ENCODE data around the gene RIC3.

Gene RIC3

DNA sequence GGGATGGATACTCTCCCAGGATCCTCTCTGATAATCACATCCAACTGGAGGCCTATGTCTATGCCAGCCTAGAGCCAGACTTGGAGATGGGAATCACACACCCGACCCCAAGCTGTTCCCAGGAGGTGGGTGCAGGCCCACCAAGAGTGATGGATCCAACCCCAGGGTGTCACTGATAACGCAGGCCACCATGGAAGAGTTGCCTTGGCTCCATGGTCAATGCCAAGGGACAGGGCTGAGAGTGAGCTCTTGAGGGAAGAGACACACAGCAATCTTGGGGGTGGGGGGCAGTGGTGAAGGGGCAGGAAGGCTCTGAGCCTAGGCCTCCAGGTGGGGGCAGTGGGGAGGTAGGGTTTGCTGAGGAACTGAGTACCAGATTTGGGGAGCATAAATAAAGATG is 70.9 kb downstream of the RIC3 start:
- TF ChIP-seq EGR1 (IDR thresholded peaks at IDR 0.05), result no peak
- TF ChIP-seq, protein P1, sequence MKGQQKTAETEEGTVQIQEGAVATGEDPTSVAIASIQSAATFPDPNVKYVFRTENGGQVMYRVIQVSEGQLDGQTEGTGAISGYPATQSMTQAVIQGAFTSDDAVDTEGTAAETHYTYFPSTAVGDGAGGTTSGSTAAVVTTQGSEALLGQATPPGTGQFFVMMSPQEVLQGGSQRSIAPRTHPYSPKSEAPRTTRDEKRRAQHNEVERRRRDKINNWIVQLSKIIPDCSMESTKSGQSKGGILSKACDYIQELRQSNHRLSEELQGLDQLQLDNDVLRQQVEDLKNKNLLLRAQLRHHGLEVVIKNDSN (IDR thresholded peaks at IDR 0.05), result no peak
- TF ChIP-seq TAF1 (IDR thresholded peaks at IDR 0.05; ENCODE audit: low read depth), result no peak
- TF ChIP-seq TCF12 (IDR thresholded peaks at IDR 0.05; ENCODE audit: low read depth), result no peak
- no peak for TF ChIP-seq CEBPB (IDR thresholded peaks at IDR 0.05)
- TF ChIP-seq FOXM1 (IDR thresholded peaks at IDR 0.05; ENCODE audit: borderline replicate concordance, low read depth), result no peak
- TF ChIP-seq CREB1 (IDR thresholded peaks at IDR 0.05; ENCODE audit: low read depth), result no peak
- no peak for TF ChIP-seq YY1 (IDR thresholded peaks at IDR 0.05; ENCODE audit: low read depth)

DNA sequence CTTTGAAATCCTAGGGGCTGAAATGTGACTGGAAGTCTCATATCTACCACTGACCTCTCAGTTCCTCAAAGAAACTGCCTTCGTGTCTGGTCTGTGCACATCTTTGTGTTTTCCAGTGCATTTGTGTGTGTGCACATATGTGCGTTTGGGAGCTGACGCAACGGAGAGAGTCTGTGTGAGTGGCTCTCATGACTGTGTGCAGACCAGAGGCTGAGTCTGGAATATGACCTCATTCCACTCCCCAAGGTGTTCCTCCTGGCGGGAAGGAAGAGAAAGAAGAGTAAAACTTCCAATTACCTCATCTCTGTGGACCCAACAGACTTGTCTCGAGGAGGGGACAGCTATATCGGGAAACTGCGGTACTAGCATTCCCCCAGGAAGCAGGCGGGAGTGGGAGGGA is 71.4 kb downstream of the RIC3 start:
- TF ChIP-seq TEAD4 (IDR thresholded peaks at IDR 0.05) (no peak), TCF12 (IDR thresholded peaks at IDR 0.05; ENCODE audit: low read depth) (no peak), EP300 (IDR thresholded peaks at IDR 0.05; ENCODE audit: borderline replicate concordance) (no peak), FOXM1 (IDR thresholded peaks at IDR 0.05; ENCODE audit: borderline replicate concordance, low read depth) (no peak), ZBTB7A (IDR thresholded peaks at IDR 0.05; ENCODE audit: low read depth) (no peak), NFIC (IDR thresholded peaks at IDR 0.05) (no peak), CEBPB (IDR thresholded peaks at IDR 0.05) (no peak)
- TF ChIP-seq, protein P2, sequence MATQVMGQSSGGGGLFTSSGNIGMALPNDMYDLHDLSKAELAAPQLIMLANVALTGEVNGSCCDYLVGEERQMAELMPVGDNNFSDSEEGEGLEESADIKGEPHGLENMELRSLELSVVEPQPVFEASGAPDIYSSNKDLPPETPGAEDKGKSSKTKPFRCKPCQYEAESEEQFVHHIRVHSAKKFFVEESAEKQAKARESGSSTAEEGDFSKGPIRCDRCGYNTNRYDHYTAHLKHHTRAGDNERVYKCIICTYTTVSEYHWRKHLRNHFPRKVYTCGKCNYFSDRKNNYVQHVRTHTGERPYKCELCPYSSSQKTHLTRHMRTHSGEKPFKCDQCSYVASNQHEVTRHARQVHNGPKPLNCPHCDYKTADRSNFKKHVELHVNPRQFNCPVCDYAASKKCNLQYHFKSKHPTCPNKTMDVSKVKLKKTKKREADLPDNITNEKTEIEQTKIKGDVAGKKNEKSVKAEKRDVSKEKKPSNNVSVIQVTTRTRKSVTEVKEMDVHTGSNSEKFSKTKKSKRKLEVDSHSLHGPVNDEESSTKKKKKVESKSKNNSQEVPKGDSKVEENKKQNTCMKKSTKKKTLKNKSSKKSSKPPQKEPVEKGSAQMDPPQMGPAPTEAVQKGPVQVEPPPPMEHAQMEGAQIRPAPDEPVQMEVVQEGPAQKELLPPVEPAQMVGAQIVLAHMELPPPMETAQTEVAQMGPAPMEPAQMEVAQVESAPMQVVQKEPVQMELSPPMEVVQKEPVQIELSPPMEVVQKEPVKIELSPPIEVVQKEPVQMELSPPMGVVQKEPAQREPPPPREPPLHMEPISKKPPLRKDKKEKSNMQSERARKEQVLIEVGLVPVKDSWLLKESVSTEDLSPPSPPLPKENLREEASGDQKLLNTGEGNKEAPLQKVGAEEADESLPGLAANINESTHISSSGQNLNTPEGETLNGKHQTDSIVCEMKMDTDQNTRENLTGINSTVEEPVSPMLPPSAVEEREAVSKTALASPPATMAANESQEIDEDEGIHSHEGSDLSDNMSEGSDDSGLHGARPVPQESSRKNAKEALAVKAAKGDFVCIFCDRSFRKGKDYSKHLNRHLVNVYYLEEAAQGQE (IDR thresholded peaks at IDR 0.05; ENCODE audit: low read depth), result no peak
- TF ChIP-seq, protein P3, sequence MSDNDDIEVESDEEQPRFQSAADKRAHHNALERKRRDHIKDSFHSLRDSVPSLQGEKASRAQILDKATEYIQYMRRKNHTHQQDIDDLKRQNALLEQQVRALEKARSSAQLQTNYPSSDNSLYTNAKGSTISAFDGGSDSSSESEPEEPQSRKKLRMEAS (IDR thresholded peaks at IDR 0.05), result no peak
- TF ChIP-seq, protein P1 (IDR thresholded peaks at IDR 0.05), result no peak

DNA sequence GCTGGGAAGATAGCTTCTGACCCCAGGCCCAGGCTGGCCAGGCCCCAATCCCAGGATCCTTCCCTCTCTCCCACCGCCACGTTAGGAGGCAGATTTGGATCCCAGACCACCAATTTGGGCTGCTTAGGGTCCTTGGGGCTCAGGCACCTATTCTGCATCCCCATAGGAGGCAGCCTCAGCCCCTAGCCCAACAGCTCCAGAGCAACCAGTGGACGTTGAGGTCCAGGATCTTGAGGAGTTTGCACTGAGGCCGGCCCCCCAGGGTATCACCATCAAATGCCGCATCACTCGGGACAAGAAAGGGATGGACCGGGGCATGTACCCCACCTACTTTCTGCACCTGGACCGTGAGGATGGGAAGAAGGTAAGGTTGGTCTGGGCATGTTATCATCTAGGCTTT is 71.8 kb downstream of the RIC3 start:
- TF ChIP-seq, protein P1 (IDR thresholded peaks at IDR 0.05), result no peak
- TF ChIP-seq FOXM1 (IDR thresholded peaks at IDR 0.05; ENCODE audit: borderline replicate concordance, low read depth), result no peak
- no peak for TF ChIP-seq CREB1 (IDR thresholded peaks at IDR 0.05; ENCODE audit: low read depth)
- no peak for TF ChIP-seq TCF12 (IDR thresholded peaks at IDR 0.05; ENCODE audit: low read depth)
- no peak for TF ChIP-seq RAD21 (IDR thresholded peaks at IDR 0.05; ENCODE audit: low read depth)
- TF ChIP-seq, protein P3 (IDR thresholded peaks at IDR 0.05), result no peak
- TF ChIP-seq CEBPB (IDR thresholded peaks at IDR 0.05), result no peak
- TF ChIP-seq ZBTB7A (IDR thresholded peaks at IDR 0.05; ENCODE audit: low read depth), result no peak
- no peak for TF ChIP-seq EP300 (IDR thresholded peaks at IDR 0.05; ENCODE audit: borderline replicate concordance)
- no peak for TF ChIP-seq TAF1 (IDR thresholded peaks at IDR 0.05; ENCODE audit: low read depth)
- TF ChIP-seq YY1 (IDR thresholded peaks at IDR 0.05; ENCODE audit: low read depth), result no peak
- TF ChIP-seq, protein P2 (IDR thresholded peaks at IDR 0.05; ENCODE audit: low read depth), result no peak

DNA sequence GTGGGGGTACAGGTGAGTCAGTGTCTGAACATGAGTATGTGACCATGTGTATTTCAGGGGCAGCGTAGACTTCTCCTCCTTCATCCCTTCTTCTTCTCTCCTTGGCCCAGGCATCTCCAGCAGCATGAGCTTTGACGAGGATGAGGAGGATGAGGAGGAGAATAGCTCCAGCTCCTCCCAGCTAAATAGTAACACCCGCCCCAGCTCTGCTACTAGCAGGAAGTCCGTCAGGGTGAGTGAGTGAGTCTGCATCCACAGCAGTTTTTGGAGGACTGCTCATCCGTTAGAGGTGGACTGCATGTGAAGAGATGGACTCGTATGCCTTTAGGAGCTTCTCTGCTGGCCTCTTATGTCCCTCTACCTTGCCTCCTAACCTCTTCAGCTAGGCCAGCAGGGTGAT is 72.2 kb downstream of the RIC3 start:
- no peak for TF ChIP-seq RAD21 (IDR thresholded peaks at IDR 0.05; ENCODE audit: low read depth)

DNA sequence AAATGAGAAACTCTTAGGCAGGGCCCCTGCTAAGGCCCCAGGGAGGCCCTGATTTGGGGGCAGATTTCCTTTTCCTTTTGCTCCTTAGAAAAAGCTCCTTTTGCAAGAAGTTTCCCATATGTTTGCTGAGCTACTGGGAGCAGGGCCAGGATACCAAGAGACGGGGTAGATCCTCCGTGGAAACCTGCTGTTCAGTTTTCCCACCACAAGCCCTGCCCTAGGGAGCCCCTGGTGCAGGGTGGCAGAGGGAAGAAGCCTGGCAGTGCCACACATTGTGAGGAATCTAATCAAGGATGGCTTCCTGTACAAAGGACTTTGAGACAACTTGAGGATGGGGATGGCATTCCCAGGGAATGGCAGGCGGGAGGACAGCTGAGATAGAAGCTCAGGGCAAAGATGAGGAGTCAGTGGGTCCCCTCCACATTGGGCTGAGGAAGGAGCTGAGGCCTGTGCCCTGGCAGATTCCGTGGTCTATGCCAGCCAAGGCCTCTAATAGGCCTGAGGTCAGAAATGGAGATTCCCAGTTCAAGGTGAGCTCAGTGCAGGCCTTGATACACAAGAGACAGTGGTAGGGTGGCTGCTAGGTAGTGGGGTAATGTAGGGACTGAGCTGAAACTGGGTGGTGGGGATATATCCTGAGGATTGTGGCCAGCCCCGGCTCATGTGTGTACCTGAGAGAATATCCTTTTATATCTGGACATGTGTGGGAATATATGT is 72.9 kb downstream of the RIC3 start:
- TF ChIP-seq, protein P3 (IDR thresholded peaks at IDR 0.05), result no peak
- TF ChIP-seq TCF12 (IDR thresholded peaks at IDR 0.05; ENCODE audit: low read depth), result no peak
- TF ChIP-seq, protein P1 (IDR thresholded peaks at IDR 0.05), result no peak
- no peak for TF ChIP-seq ZBTB7A (IDR thresholded peaks at IDR 0.05; ENCODE audit: low read depth)
- TF ChIP-seq CREB1 (IDR thresholded peaks at IDR 0.05; ENCODE audit: low read depth), result no peak
- no peak for TF ChIP-seq NFIC (IDR thresholded peaks at IDR 0.05)
- TF ChIP-seq YY1 (IDR thresholded peaks at IDR 0.05; ENCODE audit: low read depth), result no peak
- no peak for TF ChIP-seq TEAD4 (IDR thresholded peaks at IDR 0.05)
- no peak for TF ChIP-seq FOXM1 (IDR thresholded peaks at IDR 0.05; ENCODE audit: borderline replicate concordance, low read depth)
- TF ChIP-seq EGR1 (IDR thresholded peaks at IDR 0.05), result no peak
- TF ChIP-seq, protein P2 (IDR thresholded peaks at IDR 0.05; ENCODE audit: low read depth), result no peak
- TF ChIP-seq RAD21 (IDR thresholded peaks at IDR 0.05; ENCODE audit: low read depth), result no peak
- no peak for TF ChIP-seq TAF1 (IDR thresholded peaks at IDR 0.05; ENCODE audit: low read depth)
- TF ChIP-seq EP300 (IDR thresholded peaks at IDR 0.05; ENCODE audit: borderline replicate concordance), result no peak
- TF ChIP-seq CEBPB (IDR thresholded peaks at IDR 0.05), result no peak

Measured in Ishikawa (cell line).